T1000 (cell line): ENCODE data around the gene POLR3E.
"Not testable (repeated sequence)": the region's sequence is repeated elsewhere in the genome, so short reads cannot be mapped to it uniquely, and the experiment has no call there.

Experiments
- DNase-seq: peaks from one replicate; lab custom pipeline; 2025; ENCODE audit warnings: mixed read lengths; lab: John Stamatoyannopoulos, UW

Gene POLR3E

DNA sequence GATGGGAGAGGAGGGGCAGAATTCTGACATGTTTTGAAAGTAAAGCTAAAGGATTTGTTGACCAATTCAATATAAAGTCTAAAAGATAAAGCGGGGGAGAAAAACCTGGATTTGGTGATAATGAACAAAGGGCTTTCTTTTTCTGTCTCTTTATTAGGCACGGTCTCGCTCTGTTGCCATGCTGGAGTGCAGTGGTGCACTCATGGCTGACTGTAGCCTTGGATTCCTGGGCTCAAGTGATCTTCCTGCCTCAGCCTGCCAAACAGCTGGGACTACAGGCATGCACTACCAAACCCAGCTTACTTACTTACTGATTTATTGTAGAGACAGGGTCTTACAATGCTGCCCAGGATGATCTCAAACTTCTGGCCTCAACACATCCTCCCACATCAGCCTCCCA is 69.7 kb downstream of the POLR3E start:
- no peak for DNase-seq

DNA sequence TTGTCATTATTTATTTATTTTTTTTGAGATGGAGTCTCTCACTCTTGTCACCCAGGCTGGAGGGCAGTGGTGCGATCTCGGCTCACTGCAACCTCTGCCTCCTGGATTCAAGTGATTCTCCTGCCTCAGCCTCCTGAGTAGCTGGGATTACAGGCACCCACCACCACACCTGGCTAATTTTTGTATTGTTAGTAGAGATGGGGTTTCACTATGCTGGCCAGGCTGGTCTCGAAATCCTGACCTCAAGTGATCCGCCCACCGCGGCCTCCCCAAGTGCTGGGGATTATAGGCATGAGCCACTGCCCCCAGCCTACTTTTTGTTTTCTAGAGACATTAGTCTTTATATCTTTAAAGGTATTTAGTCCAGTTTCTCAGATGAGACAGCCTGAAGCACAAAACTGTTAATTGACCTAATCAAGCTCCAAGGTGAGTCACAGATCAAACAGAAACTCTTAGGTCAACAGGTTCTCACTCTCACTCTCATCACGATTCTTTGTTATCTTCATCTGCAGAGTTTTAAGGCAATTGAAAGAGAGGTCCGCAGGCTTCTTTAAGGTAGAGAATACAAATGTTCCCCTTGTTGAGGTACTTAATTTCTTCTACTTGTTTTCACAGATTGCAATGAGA is 71.1 kb downstream of the POLR3E start:
- DNase-seq, result not testable (repeated sequence)

DNA sequence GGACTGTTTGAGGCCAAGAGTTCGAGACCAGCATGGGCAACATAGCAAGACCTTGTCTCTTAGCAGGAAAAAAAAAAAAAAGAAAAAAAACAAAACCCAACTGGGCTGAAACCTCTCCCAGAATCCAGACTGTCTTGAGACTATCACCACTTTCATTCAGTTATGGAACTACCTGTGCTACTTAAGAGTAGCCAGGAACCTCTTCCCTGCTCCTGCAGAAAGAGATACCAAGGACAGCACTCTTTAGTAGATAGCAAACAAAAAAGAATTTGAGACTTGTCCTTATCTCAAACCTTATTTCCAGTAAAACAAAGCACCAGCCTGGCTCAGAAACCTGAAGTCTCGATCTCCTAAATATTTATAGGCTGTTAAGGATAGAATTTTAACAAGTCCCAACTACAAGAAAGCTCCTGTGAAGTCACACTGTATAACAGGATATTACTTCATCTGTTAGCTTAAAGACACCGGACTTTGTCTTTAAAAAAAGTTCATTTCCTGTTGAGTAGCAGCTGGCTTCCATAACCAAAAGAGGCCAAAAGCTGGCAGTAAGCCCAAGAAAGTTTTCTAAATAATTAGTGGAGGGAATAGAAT is 72.1 kb downstream of the POLR3E start:
- no peak for DNase-seq

DNA sequence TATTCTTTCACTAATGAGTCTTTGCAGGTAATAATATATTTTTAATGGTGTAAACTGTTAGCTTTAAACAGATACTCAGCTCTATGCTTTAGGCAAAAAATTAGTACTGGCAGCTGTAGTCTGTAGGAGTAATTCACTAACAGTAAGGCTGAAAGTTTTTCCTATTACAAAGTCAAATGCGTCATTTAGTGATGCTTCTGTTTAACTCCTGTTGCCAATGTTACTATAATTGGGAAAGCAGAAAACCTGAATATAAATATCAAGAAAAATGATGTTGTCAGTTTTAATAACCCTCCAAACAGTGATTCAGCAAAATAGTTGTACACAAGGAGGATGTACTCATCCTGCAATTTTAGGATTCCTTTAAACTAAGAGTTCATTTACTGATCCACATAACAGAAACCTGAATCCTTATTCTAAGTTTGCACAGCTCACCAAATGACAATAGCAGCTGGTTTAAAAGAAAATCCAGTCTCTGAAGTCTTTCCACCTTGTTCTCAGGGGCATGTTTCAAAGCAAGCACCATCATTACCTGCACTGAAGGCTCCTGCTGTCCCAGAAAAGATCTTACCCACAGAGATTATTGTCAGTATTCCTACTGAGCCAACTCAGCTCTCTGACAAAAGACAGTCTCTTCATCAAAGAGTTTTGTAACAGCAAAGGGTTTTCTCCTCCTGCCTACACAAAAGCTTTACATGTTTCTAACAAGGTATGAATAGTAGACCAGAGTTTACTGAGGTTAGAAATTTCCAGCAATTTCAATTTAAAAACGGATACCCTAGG is 73.0 kb downstream of the POLR3E start:
- DNase-seq, result no peak

DNA sequence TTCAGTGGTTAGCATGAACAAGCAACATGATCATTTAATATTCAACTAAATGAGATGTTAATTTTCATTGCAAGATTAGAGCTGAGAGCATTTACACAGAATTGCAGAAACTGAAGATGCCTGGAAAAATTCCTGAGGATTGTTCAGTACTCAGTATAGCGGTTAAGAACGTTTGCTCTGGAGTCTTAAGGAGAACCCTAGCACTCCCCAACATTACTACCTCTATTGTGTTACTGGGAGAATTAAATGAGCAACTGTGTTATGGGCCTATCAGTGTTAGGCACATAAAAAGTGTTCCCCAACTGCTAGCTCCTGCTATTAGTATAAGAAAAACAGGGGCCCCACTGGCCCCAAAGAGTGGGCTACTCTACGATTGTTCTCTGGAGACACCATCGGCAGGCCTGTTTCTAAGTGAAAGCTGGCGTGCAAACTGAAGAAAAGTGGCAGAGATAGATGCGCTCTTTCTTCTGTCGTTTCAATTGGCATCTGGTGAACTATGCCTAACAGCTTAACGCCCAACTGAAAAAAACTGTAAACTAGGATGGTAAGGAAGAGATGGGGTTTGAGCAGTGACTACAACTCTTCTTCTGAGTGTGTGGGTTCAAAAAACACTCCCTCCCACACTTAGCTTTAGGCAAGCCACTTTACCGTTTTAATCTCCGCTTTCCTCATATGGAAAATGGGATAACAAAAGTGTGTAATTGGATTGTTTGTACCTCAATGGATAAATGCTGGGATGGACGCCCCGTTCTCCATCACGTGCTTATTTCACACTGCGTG is 75.9 kb downstream of the POLR3E start:
- no peak for DNase-seq

DNA sequence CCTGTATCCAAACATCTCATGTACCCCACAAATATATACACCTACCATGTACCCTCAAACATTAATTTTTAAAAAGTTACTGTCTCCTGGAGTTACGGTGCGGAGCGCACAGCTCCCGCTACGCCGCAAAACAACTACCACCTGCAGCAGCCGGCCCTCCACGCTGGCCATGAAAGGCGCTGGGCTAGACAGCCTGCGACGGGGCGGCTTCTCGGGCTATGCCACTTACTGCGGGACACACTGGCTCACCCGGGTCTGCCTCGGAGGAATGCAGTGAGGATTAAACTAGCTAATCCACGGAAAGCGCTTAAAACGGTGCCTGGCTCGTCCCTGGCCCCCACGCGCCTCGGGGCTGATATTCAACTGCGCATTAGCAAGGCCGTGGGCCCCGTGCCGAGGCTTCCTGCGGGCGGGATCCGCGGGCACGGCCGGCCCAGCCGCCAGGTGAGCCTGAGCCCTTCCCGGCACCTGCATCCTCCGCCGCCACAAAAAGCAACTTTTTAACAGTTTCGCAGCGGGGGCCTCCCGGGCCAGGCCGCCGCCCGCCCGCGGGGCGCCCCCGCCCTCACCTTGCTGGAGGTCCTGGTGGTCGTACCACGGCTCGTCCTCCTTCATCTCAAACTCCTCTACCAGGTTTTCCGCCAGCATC is 76.6 kb downstream of the POLR3E start:
- DNase-seq, result no peak

DNA sequence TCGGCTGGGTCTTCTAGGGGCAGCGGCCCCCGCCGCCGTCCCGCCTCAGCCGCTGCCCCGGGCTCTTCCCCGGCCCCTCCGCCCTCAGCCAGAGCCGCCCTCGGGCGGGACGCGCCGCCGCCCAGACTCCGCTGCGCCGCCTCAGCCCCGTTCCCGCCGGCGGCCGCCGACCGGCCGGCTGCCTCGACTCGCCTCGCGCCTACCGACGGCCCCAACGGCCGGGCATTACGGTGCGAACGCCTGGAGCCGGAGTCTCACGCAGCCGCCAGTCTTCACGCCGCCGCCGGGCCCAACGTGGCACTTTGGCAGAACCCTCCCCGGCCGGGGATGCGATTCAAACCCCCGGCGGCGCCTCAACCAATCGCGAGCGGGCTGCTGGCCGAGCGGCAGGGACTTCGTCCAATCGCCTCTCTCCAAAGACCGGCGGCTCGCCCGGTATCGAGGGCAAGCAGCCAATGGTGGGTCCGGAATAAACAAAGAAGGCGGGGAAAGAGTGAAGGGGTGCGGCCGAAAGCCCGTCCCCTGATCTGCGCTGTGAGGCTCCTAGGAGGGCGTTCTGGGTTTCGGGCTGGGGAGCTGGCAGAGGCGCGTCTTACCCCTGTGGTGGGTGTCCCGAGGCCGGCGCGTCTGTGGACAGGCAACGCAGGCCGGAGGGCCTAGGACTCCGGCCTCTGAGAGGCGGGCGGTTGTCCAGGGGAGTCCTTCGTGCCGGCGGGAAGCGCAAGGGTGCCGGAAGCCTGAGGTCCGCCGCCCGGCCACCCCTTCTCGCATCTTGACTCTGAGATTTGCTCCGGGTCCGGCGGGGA is 77.3 kb downstream of the POLR3E start, which contains the start of gene CDR2:
TSS of gene CDR2 (minus strand) at position 309 of the 806 bp plus-strand sequence. CDS start 310 bp downstream, outside the sequence.
- DNase-seq, result peak; percentile 97

DNA sequence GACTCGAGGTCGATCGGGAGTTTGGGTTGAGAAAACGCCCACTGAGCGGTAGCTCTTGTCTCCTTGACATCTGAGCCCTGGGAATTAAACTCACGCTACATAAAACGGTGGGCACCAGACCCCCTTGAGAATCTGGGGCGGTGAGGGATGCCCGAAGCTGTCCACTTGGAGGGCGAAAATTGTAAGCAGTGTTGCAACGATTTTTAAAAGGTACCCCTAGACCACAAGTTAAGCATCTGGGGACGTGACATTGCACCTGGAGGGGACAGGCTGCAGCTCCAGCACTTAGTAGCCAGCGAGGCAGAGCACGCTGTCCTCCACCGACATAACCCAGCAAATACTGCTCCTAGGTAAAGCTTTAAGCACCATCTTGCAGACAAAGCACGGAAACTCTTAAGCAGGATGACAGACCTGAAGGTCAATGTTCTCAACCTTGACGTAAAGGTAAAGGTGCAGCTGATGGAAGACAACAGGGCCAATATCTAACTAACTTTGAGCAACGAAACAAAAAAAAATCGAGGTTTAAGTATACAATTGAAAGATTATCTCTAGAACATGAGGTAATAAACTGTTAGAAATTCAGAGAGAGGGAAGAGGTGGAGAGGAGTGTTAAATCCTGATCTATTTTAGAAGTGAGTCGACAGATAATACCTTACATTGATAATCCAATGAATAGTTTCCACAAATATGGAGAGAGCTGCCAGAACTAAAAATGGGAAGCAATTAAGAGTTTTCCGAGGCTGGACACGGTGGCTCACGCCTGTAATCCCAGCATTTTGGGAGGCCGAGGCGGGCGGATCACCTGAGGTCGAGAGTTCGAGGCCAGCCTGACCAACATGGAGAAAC is 78.1 kb downstream of the POLR3E start:
- no peak for DNase-seq

DNA sequence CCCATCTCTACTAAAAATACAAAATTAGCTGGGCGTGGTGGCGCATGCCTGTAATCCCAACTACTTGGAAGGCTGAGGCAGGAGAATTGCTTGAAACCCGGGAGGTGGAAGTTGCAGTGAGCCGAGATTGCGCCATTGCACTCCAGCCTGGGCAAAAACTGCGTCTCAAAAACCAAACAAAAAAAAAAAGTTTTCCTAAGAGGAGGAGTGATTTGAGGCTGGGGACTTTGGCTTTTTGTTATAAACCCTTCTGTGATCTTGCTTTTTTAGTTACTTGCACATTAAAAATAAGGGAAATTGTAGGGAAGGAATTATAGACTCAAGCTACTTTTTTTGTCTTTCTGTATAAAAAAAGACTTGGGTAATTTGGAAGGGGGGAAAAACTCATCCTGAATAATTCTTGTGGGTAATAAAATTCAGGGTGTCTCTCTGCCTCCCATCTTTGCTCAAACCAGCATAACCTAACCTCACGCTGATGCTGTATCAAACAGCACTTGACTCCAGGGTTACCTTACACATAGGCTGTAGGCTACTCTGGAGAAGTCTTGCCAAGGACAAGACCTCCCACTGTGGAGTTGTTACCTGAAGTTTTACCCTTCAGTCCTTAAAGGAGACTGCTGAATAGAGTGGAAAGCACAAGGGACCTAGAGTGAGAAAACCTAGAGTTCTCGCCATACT is 78.9 kb downstream of the POLR3E start:
- no peak for DNase-seq

DNA sequence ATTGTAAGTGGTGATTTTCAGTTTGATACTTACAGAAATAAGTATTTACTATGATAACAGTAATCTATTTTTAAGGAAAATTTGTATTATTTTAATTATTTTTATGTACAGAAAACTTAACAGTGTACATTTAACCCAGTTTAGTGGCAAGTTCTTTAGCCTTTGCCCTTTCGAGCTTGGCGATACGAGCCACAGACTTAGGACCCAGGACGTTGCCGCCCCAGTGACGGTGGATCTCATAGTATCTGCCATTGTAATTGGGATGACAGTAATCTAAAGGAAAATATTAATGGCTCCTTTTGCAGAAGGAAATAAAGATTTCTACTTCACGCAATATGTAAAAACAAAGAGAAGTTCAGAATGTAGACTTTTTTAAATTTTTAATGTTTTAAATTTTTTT is 82.4 kb downstream of the POLR3E start:
- no peak for DNase-seq

DNA sequence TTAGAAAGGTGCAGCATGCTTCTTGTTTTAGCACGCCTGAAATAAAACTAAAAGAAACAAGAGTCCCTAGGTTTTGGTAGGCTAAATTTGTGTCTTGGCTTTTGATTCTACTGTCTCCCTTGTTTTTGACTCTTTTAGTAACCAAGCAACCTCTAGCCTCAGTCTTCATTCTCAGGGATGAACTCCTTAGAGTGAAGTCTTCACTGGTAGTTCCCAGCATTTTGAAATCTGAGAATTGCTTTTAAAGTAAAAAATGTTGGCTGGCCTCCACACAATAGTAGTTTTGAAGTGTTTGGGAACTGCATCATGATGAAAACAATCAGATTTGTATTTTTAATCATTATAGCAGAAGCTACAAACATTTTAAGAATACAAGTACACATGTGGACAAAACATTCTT is 83.3 kb downstream of the POLR3E start:
- DNase-seq, result no peak

DNA sequence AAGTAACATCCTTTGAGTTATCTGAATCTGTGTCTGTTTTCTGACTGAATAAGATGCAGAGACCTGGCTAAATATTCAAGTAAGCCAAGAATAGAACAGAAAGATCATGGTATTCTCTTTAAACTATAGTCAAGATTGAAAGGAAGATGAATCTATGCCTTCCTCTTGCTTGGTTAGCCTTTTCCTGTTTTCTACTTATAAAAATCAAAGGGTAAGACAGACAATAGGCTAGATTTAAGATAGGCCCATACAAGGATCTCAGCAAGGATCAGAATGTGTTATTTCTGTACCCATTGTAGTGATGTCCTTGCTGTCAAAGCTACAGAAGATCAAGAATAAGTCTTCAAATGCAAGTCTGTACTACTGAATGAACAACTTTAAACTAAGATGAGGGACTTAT is 84.2 kb downstream of the POLR3E start:
- DNase-seq, result no peak

DNA sequence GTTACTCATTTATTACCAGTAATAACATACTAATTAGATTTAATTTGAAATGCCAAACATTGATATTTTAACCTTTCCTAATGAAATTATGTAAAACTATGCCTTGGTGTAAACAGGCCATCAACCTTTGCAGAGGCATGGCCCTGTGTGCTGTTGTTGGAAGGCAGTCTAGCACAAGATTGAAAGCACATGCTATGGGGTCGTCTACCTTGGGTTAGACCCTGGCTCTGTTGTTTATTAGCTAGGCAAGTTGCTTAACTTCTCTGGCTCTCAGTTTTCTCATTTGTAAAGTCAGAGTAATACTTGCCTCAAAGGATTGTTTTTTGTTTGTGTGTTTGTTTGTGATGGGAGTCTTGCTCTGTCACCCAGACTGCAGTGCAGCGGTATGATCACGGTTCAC is 86.6 kb downstream of the POLR3E start:
- no peak for DNase-seq
